Right lobe of liver (tissue), 6 donors: ENCODE measurements around the gene STK32A. TPM values are rescaled to one million over a fixed set of nuclear protein-coding genes. Genes with fewer than 3 reads are reported as not detected.
A peak's percentile ranks its signal among the peaks of the same experiment; 100 is the strongest.

Experiments
- ATAC-seq, 4 donors: fragments of 200-7000 bp; cut with Tn5 transposase; one replicate each; pipeline ENCODE4 v1.9.1; 2020; ENCODE audit warnings: mild to moderate bottlenecking in 4 of 4, moderate library complexity in 4 of 4
- DNase-seq, 3 donors: peaks; one replicate each; pipeline ENCODE4 v3.0.0-alpha.2; 2020
- H3K27ac ChIP-seq, 3 donors: fragments of 200-600 bp; one replicate each; pipeline ENCODE4 v1.8.0; 2022
- H3K27me3 ChIP-seq, 2 donors: fragments of 200-600 bp; one replicate each; pipeline ENCODE4 v1.8.0; 2022
- H3K36me3 ChIP-seq, 4 donors: fragments of 200-600 bp; sonication (generic) in 1 of 4; one replicate each; pipeline versions ENCODE4 v1.5.1 to v1.8.0; 2017 to 2022; ENCODE audit warnings: control low read depth in 1 of 4
- H3K4me1 ChIP-seq, 4 donors: fragments of 200-600 bp; sonication (generic) in 1 of 4; one replicate each; pipeline versions ENCODE4 v1.5.1 to v1.8.0; 2017 to 2022; ENCODE audit warnings: control low read depth in 1 of 4
- H3K4me3 ChIP-seq, 3 donors: fragments of 200-600 bp; one replicate each; pipeline ENCODE4 v1.8.0; 2022
- H3K9me3 ChIP-seq, 4 donors: fragments of 200-600 bp; sonication (generic) in 1 of 4; one replicate each; pipeline versions ENCODE4 v1.5.1 to v1.8.0; 2017 to 2022; ENCODE audit warnings: control low read depth in 1 of 4
- POLR2A ChIP-seq: fragments of 450-650 bp; IDR thresholded peaks from one replicate; pipeline ENCODE4 v1.6.1; 2017; ENCODE audit warnings: antibody characterized with exemption, mild to moderate bottlenecking
- WGBS: methylation state at CpG from one replicate; pipeline ENCODE4 v1.1.6; 2018; ENCODE audit warnings: low coverage, low lambda C conversion rate; ENCODE audit not compliant: insufficient coverage; ENCODE audit errors: missing lambda C conversion rate; 5-methylcytosine and 5-hydroxymethylcytosine counted together
- intact Hi-C, 2 donors: fragments of 100-400 bp; cut with DNase I; formaldehyde crosslinking; loops; one replicate each; pipeline versions ENCODE4 v1.11.2 to v1.14.1; 2022
- total RNA-seq, 6 experiments: library from RNA; depleted of rRNA in 2 of 6; stranded (reverse); fragments of >200 nt in 2 of 6; fragmentation: NEBNext Ultra II Directional in 3 of 6; extraction: Animal tissue kit (Norgen Biotek cat#: 25700) in 3 of 6; gene quantifications; one replicate each; pipeline versions ENCODE4 v1.1.0 to v1.2.4, GENCODE V29; 2016 to 2023
- TF ChIP-seq, protein P1 (sequence below), 4 donors: fragments of 200-600 bp in 3 of 4; fragments of 450-650 bp in 1 of 4; IDR thresholded peaks; one replicate each; pipeline versions ENCODE4 v1.5.1 to v1.8.0; 2016 to 2022; ENCODE audit warnings: antibody characterized with exemption in 4 of 4, mild to moderate bottlenecking in 2 of 4
- donor health status: DM: no; HTN: yes; CAD: no.
- donor health status: DM: no; HTN: no; CAD: no.
- donor health status: DM: no; HTN: no; CAD: no.
- donor health status: DM: no; HTN: yes; CAD: no.
- donor health status: DM: no; HTN: yes; CAD: no.

STK32A gene
- total RNA-seq, 6 experiments from 2014 or later: 0.05 to 0.42 (median 0.15) TPM; not detected in 3

DNA sequence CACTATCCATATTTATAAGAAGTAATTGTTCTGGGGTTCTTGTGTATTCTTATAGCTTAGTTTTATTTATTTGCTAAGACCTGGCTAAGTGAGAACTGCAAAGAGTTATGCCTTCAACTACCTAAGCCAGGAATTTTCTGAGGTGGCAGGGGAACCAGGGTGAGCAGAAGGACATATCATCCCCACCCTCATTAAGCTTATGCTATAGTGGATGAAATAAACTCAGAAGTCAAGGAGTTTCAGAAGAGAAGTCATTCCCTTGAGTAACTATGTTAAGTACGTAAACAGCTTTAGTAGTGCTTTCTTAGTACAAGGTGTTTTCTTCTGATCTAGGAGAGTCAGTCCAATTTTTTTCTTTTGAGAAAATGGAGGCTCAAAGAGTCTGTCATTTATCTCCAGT is 41.7 kb downstream of the STK32A start:
- ATAC-seq (no peak), DNase-seq (no peak)
- 67% methylated on average over 1 of the region's 1 CpG for WGBS
- no peaks in the 10 kb centered on the region for H3K36me3 ChIP-seq
- H3K4me1 ChIP-seq: no peaks in the 10 kb centered on the region
- H3K4me3 ChIP-seq: no peak overlapping the region
- intact Hi-C loops: no loop called here
- H3K27ac ChIP-seq: no peak overlapping the region
- no peak for TF ChIP-seq POLR2A
- TF ChIP-seq, protein P1, sequence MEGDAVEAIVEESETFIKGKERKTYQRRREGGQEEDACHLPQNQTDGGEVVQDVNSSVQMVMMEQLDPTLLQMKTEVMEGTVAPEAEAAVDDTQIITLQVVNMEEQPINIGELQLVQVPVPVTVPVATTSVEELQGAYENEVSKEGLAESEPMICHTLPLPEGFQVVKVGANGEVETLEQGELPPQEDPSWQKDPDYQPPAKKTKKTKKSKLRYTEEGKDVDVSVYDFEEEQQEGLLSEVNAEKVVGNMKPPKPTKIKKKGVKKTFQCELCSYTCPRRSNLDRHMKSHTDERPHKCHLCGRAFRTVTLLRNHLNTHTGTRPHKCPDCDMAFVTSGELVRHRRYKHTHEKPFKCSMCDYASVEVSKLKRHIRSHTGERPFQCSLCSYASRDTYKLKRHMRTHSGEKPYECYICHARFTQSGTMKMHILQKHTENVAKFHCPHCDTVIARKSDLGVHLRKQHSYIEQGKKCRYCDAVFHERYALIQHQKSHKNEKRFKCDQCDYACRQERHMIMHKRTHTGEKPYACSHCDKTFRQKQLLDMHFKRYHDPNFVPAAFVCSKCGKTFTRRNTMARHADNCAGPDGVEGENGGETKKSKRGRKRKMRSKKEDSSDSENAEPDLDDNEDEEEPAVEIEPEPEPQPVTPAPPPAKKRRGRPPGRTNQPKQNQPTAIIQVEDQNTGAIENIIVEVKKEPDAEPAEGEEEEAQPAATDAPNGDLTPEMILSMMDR (IDR thresholded peaks at IDR 0.05): no peak
- no peaks in the 10 kb centered on the region for H3K27me3 ChIP-seq
- no peaks in the 10 kb centered on the region for H3K9me3 ChIP-seq

DNA sequence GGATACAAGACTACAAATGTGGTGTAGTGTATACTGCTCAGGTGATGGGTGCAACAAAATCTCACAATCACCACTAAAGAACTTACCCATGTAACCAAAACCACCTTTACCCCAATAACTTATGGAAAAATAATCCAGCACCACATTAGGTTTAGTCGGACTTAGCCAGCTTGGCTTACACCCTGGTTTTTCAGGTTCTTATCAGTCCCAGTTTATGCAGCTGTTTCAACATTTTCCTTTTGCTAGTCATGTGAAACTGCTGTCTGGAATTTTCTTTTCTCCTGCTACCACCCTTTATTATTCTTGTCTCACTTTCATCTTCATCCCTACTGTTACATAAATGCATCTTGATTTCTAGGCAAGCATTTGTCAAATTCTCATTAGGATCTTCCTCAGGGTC is 51.5 kb downstream of the STK32A start:
- no peaks in the 10 kb centered on the region for H3K27me3 ChIP-seq
- H3K36me3 ChIP-seq: no peaks in the 10 kb centered on the region
- H3K27ac ChIP-seq: no peak overlapping the region
- TF ChIP-seq, protein P1 (IDR thresholded peaks at IDR 0.05): no peak
- WGBS: 88% methylated on average over 1 of the region's 1 CpG
- no peaks in the 10 kb centered on the region for H3K4me1 ChIP-seq
- intact Hi-C loops: no loop called here
- DNase-seq (no peak), ATAC-seq (no peak)
- H3K4me3 ChIP-seq: no peak overlapping the region
- no peaks in the 10 kb centered on the region for H3K9me3 ChIP-seq

- Histone ChIP-seq H3K4me3 (no peak overlapping the region), H3K36me3 (no peaks in the 10 kb centered on the region), H3K27me3 (no peaks in the 10 kb centered on the region), H3K27ac (no peak overlapping the region), H3K9me3 (no peaks in the 10 kb centered on the region), H3K4me1 (no peaks in the 10 kb centered on the region)
- DNase-seq (no peak), ATAC-seq (no peak)
- WGBS: 57% methylated on average over 2 of the region's 2 CpGs
- intact Hi-C loops: no loop called here
- no peak for TF ChIP-seq POLR2A
- TF ChIP-seq, protein P1 (IDR thresholded peaks at IDR 0.05): no peak
These were observed 52.3 kb downstream of the STK32A start for GRCh38 chr5:147287110-147287509.

DNA sequence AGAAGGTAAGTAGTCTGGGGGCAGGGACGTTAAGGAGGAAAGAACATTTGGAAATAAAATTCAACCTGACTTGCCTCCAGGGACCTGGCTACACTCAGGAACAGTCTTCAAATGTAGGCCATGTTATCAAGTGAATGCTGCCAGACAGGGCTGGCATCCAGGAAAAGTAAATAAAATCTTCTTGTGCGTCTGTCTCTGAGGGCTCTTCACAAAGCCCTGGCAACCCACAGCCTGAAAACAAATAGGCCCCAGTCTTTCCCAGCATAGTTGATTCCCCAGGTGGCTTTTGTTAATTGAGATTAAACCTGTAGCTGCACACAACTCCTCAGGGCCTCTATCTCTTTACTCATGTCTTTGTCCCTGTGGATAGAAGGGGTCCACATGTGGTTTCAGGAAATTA is 55.4 kb downstream of the STK32A start:
- peak in 1 of 4 donors; percentile 35 for ATAC-seq
- H3K4me3 ChIP-seq: no peak overlapping the region
- intact Hi-C loops: no loop called here
- WGBS: 55% methylated on average over 2 of the region's 2 CpGs
- no peak overlapping the region for H3K27ac ChIP-seq
- TF ChIP-seq, protein P1 (IDR thresholded peaks at IDR 0.05): no peak
- no peak for TF ChIP-seq POLR2A
- no peak for DNase-seq
- no peaks in the 10 kb centered on the region for H3K9me3 ChIP-seq
- no peaks in the 10 kb centered on the region for H3K36me3 ChIP-seq
- no peaks in the 10 kb centered on the region for H3K27me3 ChIP-seq
- no peaks in the 10 kb centered on the region for H3K4me1 ChIP-seq

- WGBS: 65% methylated on average over 6 of the region's 6 CpGs
- no peaks in the 10 kb centered on the region for H3K9me3 ChIP-seq
- H3K27me3 ChIP-seq: no peaks in the 10 kb centered on the region
- no peak overlapping the region for H3K27ac ChIP-seq
- ATAC-seq (no peak), DNase-seq (no peak)
- TF ChIP-seq, protein P1 (IDR thresholded peaks at IDR 0.05): no peak
- no peak for TF ChIP-seq POLR2A
- H3K36me3 ChIP-seq: no peaks in the 10 kb centered on the region
- no peak overlapping the region for H3K4me3 ChIP-seq
- no peaks in the 10 kb centered on the region for H3K4me1 ChIP-seq
- intact Hi-C loops: no loop called here
These were observed 68.4 kb downstream of the STK32A start for GRCh38 chr5:147303251-147303650.
